H9 (cell line): ENCODE measurements around the gene PLBD1. TPM values are rescaled to one million over a fixed set of nuclear protein-coding genes. Genes with fewer than 3 reads are reported as not detected.

Source experiments
- DNase-seq: peaks from one replicate; pipeline ENCODE4 v3.0.0-alpha.2; 2017
- H2AFZ ChIP-seq: one replicate; pipeline ENCODE4 v1.6.1; 2013; ENCODE audit warnings: mild to moderate bottlenecking, low read length, control low read depth, moderate library complexity
- H2AK5ac ChIP-seq: 2 replicates; pipeline ENCODE4 v1.6.1; 2013; ENCODE audit warnings: low read length, control low read depth, mixed read lengths; ENCODE audit not compliant: insufficient read length
- H2BK120ac ChIP-seq: one replicate; pipeline ENCODE4 v1.6.1; 2013; ENCODE audit warnings: low read depth, mild to moderate bottlenecking, low read length, control low read depth, inconsistent platforms; ENCODE audit not compliant: poor library complexity, severe bottlenecking
- H2BK12ac ChIP-seq: 2 replicates; pipeline ENCODE4 v1.6.1; 2013; ENCODE audit warnings: low read length, control low read depth, mixed read lengths, low read depth; ENCODE audit not compliant: insufficient read length
- H2BK15ac ChIP-seq: 2 replicates; pipeline ENCODE4 v1.6.1; 2013; ENCODE audit warnings: low read depth, low read length, control low read depth
- H2BK20ac ChIP-seq: one replicate; pipeline ENCODE4 v1.6.1; 2013; ENCODE audit warnings: low read depth, mild to moderate bottlenecking, low read length, control low read depth, inconsistent platforms; ENCODE audit not compliant: poor library complexity, severe bottlenecking
- H2BK5ac ChIP-seq: 2 replicates; pipeline ENCODE4 v1.6.1; 2013; ENCODE audit warnings: low read length, control low read depth, mixed read lengths; ENCODE audit not compliant: insufficient read length
- H3K14ac ChIP-seq: 2 replicates; pipeline ENCODE4 v1.6.1; 2013; ENCODE audit warnings: low read length, control low read depth; ENCODE audit not compliant: insufficient read depth
- H3K18ac ChIP-seq: 2 replicates; pipeline ENCODE4 v1.6.1; 2013; ENCODE audit warnings: low read depth, mild to moderate bottlenecking, mixed read lengths, low read length, control low read depth; ENCODE audit not compliant: insufficient read length
- H3K23ac ChIP-seq: 2 replicates; pipeline ENCODE4 v1.6.1; 2013; ENCODE audit warnings: low read length, control low read depth, mixed read lengths, low read depth; ENCODE audit not compliant: insufficient read length
- H3K23me2 ChIP-seq: 2 replicates; pipeline ENCODE4 v1.6.1; 2013; ENCODE audit warnings: low read depth, mild to moderate bottlenecking, mixed read lengths, low read length, control low read depth; ENCODE audit not compliant: insufficient read length, poor library complexity, severe bottlenecking
- H3K27ac ChIP-seq: 2 replicates; pipeline ENCODE4 v1.5.1; 2013; ENCODE audit warnings: low read length, control low read depth, mixed read lengths, low read depth; ENCODE audit not compliant: insufficient read length
- H3K27me3 ChIP-seq: 2 replicates; pipeline ENCODE4 v1.6.1; 2013; ENCODE audit warnings: low read length, control low read depth, inconsistent platforms; ENCODE audit not compliant: insufficient read depth
- H3K4ac ChIP-seq: 2 replicates; pipeline ENCODE4 v1.6.1; 2013; ENCODE audit warnings: low read depth, mild to moderate bottlenecking, control low read depth, inconsistent platforms, low read length, moderate library complexity
- H3K4me1 ChIP-seq: 2 replicates; pipeline ENCODE4 v1.6.1; 2013; ENCODE audit warnings: low read length, control low read depth, inconsistent platforms; ENCODE audit not compliant: insufficient read depth
- H3K4me2 ChIP-seq: 2 replicates; pipeline ENCODE4 v1.6.1; 2013; ENCODE audit warnings: low read length, control low read depth, mixed read lengths; ENCODE audit not compliant: insufficient read length, insufficient read depth
- H3K56ac ChIP-seq: 2 replicates; pipeline ENCODE4 v1.6.1; 2013; ENCODE audit warnings: low read depth, mild to moderate bottlenecking, mixed read lengths, low read length, control low read depth; ENCODE audit not compliant: insufficient read length
- H3K79me1 ChIP-seq: 2 replicates; pipeline ENCODE4 v1.6.1; 2013; ENCODE audit warnings: low read depth, mild to moderate bottlenecking, moderate library complexity, low read length, control low read depth, inconsistent platforms; ENCODE audit not compliant: insufficient read depth, poor library complexity, severe bottlenecking
- H3K79me2 ChIP-seq: 2 replicates; pipeline ENCODE4 v1.6.1; 2013; ENCODE audit warnings: low read length, control low read depth, inconsistent platforms; ENCODE audit not compliant: insufficient read depth
- H3K9ac ChIP-seq: 2 replicates; pipeline ENCODE4 v1.6.1; 2013; ENCODE audit warnings: low read length, control low read depth, mixed read lengths; ENCODE audit not compliant: insufficient read length; ENCODE audit errors: extremely low read depth
- H3K9me3 ChIP-seq: one replicate; pipeline ENCODE4 v1.6.1; 2013; ENCODE audit warnings: low read depth, low read length, inconsistent platforms; ENCODE audit not compliant: control insufficient read depth
- H3T11ph ChIP-seq: one replicate; pipeline ENCODE4 v1.6.1; 2013; ENCODE audit warnings: mild to moderate bottlenecking, low read length, control low read depth, inconsistent platforms
- H4K20me1 ChIP-seq: one replicate; pipeline ENCODE4 v1.6.1; 2013; ENCODE audit not compliant: control insufficient read depth, insufficient read length, insufficient read depth
- H4K5ac ChIP-seq: 2 replicates; pipeline ENCODE4 v1.6.1; 2013; ENCODE audit warnings: low read depth, mild to moderate bottlenecking, mixed read lengths, low read length, control low read depth; ENCODE audit not compliant: insufficient read length
- H4K8ac ChIP-seq: replicated peaks from 2 replicates; pipeline ENCODE4 v1.6.1; 2013; ENCODE audit warnings: low read length, control low read depth, mixed read lengths, low read depth; ENCODE audit not compliant: insufficient read length
- H4K91ac ChIP-seq: 2 replicates; pipeline ENCODE4 v1.6.1; 2013; ENCODE audit warnings: low read depth, mild to moderate bottlenecking, moderate library complexity, mixed read lengths, low read length, control low read depth; ENCODE audit not compliant: insufficient read length
- H3K27ac Mint-ChIP-seq, 3 experiments: 2 replicates in 2 of 3; 3 replicates in 1 of 3; pipeline ENCODE4 v1.8.0; 2020 to 2021; ENCODE audit warnings: mixed read lengths in 3 of 3, mild to moderate bottlenecking in 1 of 3, moderate library complexity in 1 of 3
- H3K27me3 Mint-ChIP-seq: 2 replicates; pipeline ENCODE4 v1.8.0; 2021; ENCODE audit warnings: low read depth, mild to moderate bottlenecking, moderate library complexity, mixed read lengths
- H3K36me3 Mint-ChIP-seq, 3 experiments: 2 replicates in 2 of 3; 3 replicates in 1 of 3; pipeline ENCODE4 v1.8.0; 2020 to 2021; ENCODE audit warnings: low read depth in 3 of 3, mixed read lengths in 3 of 3; ENCODE audit not compliant: insufficient read depth in 1 of 3
- H3K4me1 Mint-ChIP-seq, 2 experiments: 2 replicates each; pipeline ENCODE4 v1.8.0; 2020; ENCODE audit warnings: mixed read lengths in 2 of 2
- H3K4me3 Mint-ChIP-seq, 2 experiments: 2 replicates in 1 of 2; 3 replicates in 1 of 2; pipeline ENCODE4 v1.8.0; 2020 to 2021; ENCODE audit warnings: mild to moderate bottlenecking in 2 of 2, mixed read lengths in 2 of 2, moderate library complexity in 1 of 2
- H3K9me3 Mint-ChIP-seq, 2 experiments: 2 replicates in 1 of 2; 3 replicates in 1 of 2; pipeline ENCODE4 v1.8.0; 2020; ENCODE audit warnings: mild to moderate bottlenecking in 2 of 2, mixed read lengths in 2 of 2, moderate library complexity in 1 of 2
- WGBS: extraction: QIAGEN DNeasy Blood & Tissue Kit; methylation state at CpG from one replicate; pipeline ENCODE4 v1.1.7; 2013; ENCODE audit warnings: missing lambda C conversion rate, low lambda C conversion rate, mixed read lengths; ENCODE audit not compliant: insufficient read length; ENCODE audit errors: extremely low coverage; 5-methylcytosine and 5-hydroxymethylcytosine counted together
- total RNA-seq: library from RNA; stranded (reverse); gene quantifications from 2 replicates; pipeline ENCODE4 v1.2.1, GENCODE V29; 2021
- TF ChIP-seq, protein P1 (sequence below): fragments of 200-600 bp; sonication (generic); conservative IDR thresholded peaks from 3 replicates; pipeline ENCODE4 v1.8.0; 2021; ENCODE audit warnings: antibody characterized with exemption, mild to moderate bottlenecking

Gene PLBD1
- total RNA-seq, 1 experiment from 2014 or later, result 15.5 TPM

- H4K5ac ChIP-seq, result no peak overlapping the region
- Mint-ChIP-seq H3K4me3 (no peak overlapping the region), H3K36me3 (no peaks in the 10 kb centered on the region), H3K4me1 (no peaks in the 10 kb centered on the region), H3K27me3 (no peaks in the 10 kb centered on the region), H3K27ac (no peak overlapping the region), H3K9me3 (no peaks in the 10 kb centered on the region)
- no peak overlapping the region for H3K9ac ChIP-seq
- H2BK5ac ChIP-seq, result no peak overlapping the region
- H3K14ac ChIP-seq, result no peak overlapping the region
- no CpG with 5 or more reads among the region's 1 CpG for whole genome bisulfite sequencing
- H2AK5ac ChIP-seq, result no peak overlapping the region
- H2AFZ ChIP-seq, result no peak overlapping the region
- no peaks in the 10 kb centered on the region for H3K79me2 ChIP-seq
- no peak overlapping the region for H3T11ph ChIP-seq
- no peak overlapping the region for H2BK15ac ChIP-seq
- no peak overlapping the region for H3K27ac ChIP-seq
- H3K23ac ChIP-seq, result no peak overlapping the region
- H3K23me2 ChIP-seq, result no peaks in the 10 kb centered on the region
- H3K27me3 ChIP-seq, result no peaks in the 10 kb centered on the region
- no peak overlapping the region for H3K56ac ChIP-seq
- H3K79me1 ChIP-seq, result no peaks in the 10 kb centered on the region
- H3K4me1 ChIP-seq, result no peaks in the 10 kb centered on the region
- no peaks in the 10 kb centered on the region for H4K20me1 ChIP-seq
- no peak overlapping the region for H2BK12ac ChIP-seq
- no peak overlapping the region for H4K91ac ChIP-seq
- no peak overlapping the region for H4K8ac ChIP-seq
- no peak overlapping the region for H3K18ac ChIP-seq
- TF ChIP-seq, protein P1, sequence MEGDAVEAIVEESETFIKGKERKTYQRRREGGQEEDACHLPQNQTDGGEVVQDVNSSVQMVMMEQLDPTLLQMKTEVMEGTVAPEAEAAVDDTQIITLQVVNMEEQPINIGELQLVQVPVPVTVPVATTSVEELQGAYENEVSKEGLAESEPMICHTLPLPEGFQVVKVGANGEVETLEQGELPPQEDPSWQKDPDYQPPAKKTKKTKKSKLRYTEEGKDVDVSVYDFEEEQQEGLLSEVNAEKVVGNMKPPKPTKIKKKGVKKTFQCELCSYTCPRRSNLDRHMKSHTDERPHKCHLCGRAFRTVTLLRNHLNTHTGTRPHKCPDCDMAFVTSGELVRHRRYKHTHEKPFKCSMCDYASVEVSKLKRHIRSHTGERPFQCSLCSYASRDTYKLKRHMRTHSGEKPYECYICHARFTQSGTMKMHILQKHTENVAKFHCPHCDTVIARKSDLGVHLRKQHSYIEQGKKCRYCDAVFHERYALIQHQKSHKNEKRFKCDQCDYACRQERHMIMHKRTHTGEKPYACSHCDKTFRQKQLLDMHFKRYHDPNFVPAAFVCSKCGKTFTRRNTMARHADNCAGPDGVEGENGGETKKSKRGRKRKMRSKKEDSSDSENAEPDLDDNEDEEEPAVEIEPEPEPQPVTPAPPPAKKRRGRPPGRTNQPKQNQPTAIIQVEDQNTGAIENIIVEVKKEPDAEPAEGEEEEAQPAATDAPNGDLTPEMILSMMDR, result no peak
- no peak overlapping the region for H3K4ac ChIP-seq
- DNase-seq, result no peak
- H2BK120ac ChIP-seq, result no peak overlapping the region
- H3K4me2 ChIP-seq, result no peak overlapping the region
- no peak overlapping the region for H2BK20ac ChIP-seq
- H3K9me3 ChIP-seq, result no peaks in the 10 kb centered on the region
These were observed 9.7 kb upstream of the PLBD1 start for GRCh38 chr12:14577344-14577743.
